Stimulated activated CD4-positive, alpha-beta T cell treated with anti-CD3 and anti-CD28 coated beads, Interleukin-2, amount 100 ng/mL, for 4 hours (primary cell): ENCODE data around the gene CRADD.

Source experiments
- DNase-seq: peaks from one replicate; pipeline ENCODE4 v3.0.0-alpha.2; 2020; ENCODE audit warnings: low read depth

The CRADD gene

GRCh38 chr12:93808169-93808899 lies 131.2 kb downstream of the CRADD start:
- no peak for DNase-seq

GRCh38 chr12:93812626-93813025 lies 135.5 kb downstream of the CRADD start:
- no peak for DNase-seq

- DNase-seq = no peak
These were observed 136.0 kb downstream of the CRADD start for GRCh38 chr12:93813186-93813585.

GRCh38 chr12:93813972-93814821 lies 137.0 kb downstream of the CRADD start:
- no peak for DNase-seq

GRCh38 chr12:93818488-93819049 lies 141.4 kb downstream of the CRADD start:
- DNase-seq = no peak

- no peak for DNase-seq
These were observed 141.9 kb downstream of the CRADD start for GRCh38 chr12:93819050-93819491.

GRCh38 chr12:93823616-93824391 lies 146.6 kb downstream of the CRADD start:
- DNase-seq = no peak

- DNase-seq = no peak
These were observed 147.6 kb downstream of the CRADD start for GRCh38 chr12:93824514-93825500.

GRCh38 chr12:93825501-93825888 lies 148.3 kb downstream of the CRADD start:
- DNase-seq = no peak

GRCh38 chr12:93825931-93826555 lies 148.9 kb downstream of the CRADD start:
- DNase-seq = no peak

GRCh38 chr12:93827179-93827578 lies 150.0 kb downstream of the CRADD start:
- no peak for DNase-seq

- DNase-seq = no peak
These were observed 150.5 kb downstream of the CRADD start for GRCh38 chr12:93827669-93828068.

GRCh38 chr12:93829016-93829415 lies 151.8 kb downstream of the CRADD start:
- no peak for DNase-seq

GRCh38 chr12:93831374-93831773 lies 154.2 kb downstream of the CRADD start:
- no peak for DNase-seq

- no peak for DNase-seq
These were observed 155.0 kb downstream of the CRADD start for GRCh38 chr12:93832131-93832530.

GRCh38 chr12:93833946-93834345 lies 156.8 kb downstream of the CRADD start:
- no peak for DNase-seq

GRCh38 chr12:93836620-93837260 lies 159.6 kb downstream of the CRADD start:
- no peak for DNase-seq

GRCh38 chr12:93838193-93838592 lies 161.0 kb downstream of the CRADD start:
- DNase-seq = no peak

- DNase-seq = no peak
These were observed 161.9 kb downstream of the CRADD start for GRCh38 chr12:93839064-93839463.

GRCh38 chr12:93841671-93842070 lies 164.5 kb downstream of the CRADD start:
- DNase-seq = no peak
